ENCODE measurements around the gene C4BPA.

DNA sequence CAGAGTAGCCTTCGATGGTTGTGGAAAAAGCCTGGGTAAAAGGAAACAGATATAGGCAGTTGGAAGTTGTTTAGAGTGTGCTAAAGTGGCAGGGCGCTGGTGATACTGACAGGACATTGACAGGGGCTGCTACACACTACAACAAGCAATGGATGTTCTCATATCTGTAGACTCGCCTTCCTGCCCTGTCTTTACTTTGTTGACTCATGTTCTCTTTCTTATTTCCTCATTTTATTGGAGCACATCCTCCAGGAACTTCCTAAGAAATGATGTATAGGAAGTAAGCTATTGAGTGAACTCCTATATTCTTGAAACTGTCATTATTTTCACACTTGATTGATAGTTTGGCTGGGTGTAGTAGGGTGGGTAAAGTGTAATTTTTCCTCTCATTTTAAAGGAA is 51.0 kb downstream of the C4BPA start:
- TF ChIP-seq EP300 (IDR thresholded peaks at IDR 0.05; ENCODE audit: borderline replicate concordance) (no peak), TCF12 (IDR thresholded peaks at IDR 0.05; ENCODE audit: low read depth) (no peak)

Measured in Ishikawa (cell line).